GM18505 (cell line): ENCODE results near the gene RETREG2.
A peak's percentile ranks its signal among the peaks of the same experiment; 100 is the strongest.

Experiments
- ATAC-seq: cut with Tn5 transposase; IDR thresholded peaks from one replicate; pipeline ENCODE4 v1.9.1; 2021; ENCODE audit not compliant: unreplicated experiment
- POLR2A ChIP-seq: IDR thresholded peaks from 4 replicates; pipeline ENCODE4 v1.6.1; 2011; ENCODE audit warnings: borderline replicate concordance; ENCODE audit not compliant: insufficient read depth, insufficient read length; ENCODE audit errors: extremely low read depth

RETREG2 gene

DNA sequence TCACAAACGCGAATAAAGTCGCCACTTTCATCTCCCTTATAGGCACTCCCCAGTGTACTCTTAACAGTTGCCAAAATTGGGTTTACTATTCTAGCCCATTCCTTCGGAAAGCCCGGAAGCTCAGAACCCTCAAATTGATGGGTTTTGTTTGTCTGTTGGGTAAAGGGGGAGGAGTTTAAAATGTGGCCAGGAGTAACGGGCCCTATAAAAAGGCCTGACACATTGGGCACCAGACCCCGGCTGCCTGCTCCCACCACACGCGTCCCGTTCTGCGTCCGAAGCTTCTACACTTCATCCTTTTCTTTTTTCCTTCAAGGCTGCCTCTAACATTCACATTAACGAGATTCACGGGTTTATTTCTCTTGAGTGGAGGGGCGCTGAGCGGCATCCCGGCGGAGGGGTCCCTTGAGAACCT, 18.3 kb upstream of the RETREG2 start:
- no peak for ATAC-seq

DNA sequence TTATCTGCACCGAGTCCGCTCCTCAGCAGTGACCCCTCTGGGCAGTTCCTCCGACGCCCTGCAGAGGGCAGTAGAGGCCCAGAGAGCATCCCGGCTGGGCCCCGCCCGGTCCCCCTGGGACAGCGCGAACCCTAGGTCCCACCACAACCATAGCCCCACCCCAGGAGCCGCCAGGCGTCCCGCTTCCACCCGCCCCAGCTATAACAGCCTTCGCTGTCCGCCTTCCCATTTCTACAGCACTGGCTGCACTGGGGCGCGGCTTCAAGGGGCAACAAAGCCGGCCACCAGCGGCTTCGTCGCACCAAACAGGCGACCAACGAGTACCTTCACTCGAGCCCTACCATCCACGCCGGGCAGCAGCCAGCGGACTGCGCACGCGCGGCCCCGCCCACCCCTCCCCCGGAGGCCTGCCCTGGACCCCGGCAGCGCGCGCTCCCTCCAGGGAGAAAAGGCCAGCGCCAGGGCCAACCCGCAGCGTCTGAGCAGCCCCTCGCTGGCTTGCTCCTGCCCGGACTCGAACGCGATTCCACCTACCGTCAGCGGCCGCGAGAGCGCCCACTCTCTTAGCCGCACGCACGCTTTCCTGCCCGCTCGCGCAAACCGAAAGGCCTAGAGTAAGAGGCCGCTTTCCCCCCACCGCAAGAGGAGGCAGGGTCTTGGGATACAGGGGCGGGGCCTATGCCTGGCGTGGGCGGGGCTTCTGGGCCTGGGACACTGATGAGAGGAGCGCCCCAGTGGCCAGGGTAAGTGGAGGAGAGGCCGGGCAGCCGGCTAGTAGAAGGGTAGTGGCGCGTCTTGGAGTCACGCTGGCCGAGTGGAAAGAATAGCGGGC, 17.7 kb upstream of the RETREG2 start, which contains the start of gene NHEJ1:
NHEJ1 (minus strand) TSS at position 630 of the 832 bp plus-strand sequence. CDS start 2,453 bp downstream, outside the sequence.
- TF ChIP-seq POLR2A, result peak; percentile 84
- peak; percentile 85 for ATAC-seq

More for the DNA sequence above, 18.3 kb upstream of the RETREG2 start:
- TF ChIP-seq POLR2A, result no peak

DNA sequence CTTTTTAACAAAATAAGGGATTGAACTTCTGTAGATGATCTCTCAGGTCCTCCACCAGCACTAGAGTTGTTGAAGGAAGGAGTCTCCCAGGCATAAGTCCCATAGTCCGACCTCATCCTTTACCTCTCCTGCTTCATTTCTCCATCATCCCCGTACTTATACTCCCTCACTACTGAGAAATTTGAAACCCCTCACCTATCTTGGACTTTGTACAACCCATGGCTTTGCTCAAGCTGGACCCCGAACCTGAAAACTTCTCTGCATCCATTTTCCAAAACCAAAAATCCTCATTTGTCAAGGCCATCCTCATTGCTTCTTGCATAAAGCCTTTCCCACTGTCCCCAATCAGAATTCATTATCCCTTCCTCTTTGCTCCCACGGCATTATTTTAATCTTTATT, 17.0 kb upstream of the RETREG2 start:
- no peak for TF ChIP-seq POLR2A
- no peak for ATAC-seq

DNA sequence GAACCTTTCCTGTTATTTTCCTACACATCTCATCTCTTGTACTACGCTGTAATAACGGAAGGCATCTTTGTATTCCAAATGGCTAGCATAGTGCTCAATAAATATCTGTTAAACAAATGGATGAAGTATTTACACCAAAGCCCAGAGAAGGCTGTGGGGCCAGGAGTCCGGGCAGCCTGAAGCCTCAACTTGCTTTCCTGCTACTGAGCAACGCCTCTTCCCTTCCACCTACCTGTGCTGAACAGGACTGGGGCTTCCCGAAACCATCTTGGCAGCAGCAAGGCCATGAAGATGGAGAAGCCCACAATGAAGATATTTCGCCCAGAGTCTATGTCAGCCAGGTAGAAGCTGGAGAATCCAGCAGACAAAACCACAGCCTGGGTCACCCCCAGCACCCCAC, 14.9 kb upstream of the RETREG2 start:
- no peak for TF ChIP-seq POLR2A
- ATAC-seq, result no peak

DNA sequence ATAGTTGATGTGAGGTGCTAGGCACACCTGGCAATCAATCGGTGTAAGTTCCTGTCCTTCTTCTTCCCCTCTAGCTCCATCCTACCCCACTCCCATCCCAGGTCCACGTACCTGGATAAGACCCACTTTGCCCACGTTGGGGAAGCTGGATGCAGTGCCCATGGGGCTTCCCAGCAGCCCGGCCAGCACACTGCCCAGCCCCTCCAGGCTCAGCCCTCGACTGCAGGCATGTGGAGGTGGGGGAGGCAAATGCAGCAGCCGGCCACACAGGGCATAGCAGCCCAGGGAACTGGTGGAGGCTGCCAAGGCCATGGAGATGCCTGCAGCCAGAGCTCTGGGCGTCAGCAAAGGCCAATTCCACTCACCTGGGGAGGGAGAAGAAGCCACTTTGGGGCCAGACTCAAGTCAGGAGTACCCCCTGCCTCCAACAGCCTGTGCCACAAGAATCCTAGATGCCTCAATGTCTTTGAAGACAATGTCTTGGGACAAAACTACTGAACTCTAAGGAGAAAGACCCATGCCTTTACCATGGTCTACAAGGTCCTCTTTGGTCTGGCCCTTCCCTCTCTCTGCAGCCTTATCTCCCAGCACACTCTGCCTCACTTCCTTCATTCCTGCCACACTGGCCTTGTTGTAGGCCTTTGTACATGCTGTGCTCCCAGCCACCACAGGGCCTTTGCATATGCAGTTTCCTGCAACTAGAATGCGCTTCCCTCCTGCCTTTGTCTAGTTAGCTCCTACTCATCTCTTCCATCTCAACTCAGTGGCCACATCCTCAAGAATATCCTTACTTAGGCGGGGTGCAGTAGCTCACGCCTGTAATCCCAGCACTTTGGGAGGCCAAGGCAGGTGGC, 12.8 kb upstream of the RETREG2 start:
- no peak for TF ChIP-seq POLR2A
- ATAC-seq, result no peak

DNA sequence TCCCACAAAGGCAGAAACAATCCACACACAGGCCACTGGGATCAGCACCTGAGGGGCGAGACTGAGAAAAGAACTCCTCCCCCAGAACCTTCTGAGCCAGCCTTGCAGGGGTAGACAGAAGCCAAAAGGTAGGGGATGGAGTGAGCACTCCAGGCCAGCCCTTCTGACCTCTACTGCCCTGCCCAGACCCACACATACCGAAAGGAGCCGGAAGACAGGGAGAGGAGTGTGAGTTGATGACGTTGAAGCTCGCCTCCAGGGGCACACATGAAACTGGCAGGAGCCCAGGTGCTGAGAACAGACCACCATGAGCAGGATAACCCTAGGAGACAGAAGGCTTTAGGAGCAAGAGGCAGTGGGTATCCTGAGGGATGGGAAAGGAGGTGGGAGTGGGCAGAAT, 10.1 kb upstream of the RETREG2 start:
- no peak for TF ChIP-seq POLR2A
- no peak for ATAC-seq

DNA sequence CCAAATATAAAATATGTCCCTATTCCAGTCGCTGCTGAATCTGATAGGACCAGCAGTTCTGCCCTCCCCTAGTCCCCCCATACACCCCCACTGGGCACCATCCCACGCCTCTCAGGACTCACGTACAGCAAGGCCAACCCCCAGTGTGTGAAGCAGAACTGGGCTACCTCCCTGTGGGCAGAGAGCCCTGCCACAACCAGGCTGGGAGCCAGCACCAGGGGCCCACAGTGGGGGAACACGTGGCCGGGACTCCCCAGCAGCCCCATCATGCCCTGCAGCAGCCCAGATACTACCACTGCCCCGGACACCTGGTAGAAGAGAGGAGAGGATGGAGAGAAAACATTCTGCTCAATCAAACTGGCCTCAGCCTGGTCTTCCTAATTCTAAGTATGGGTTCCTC, 9.5 kb upstream of the RETREG2 start:
- no peak for ATAC-seq
- no peak for TF ChIP-seq POLR2A

DNA sequence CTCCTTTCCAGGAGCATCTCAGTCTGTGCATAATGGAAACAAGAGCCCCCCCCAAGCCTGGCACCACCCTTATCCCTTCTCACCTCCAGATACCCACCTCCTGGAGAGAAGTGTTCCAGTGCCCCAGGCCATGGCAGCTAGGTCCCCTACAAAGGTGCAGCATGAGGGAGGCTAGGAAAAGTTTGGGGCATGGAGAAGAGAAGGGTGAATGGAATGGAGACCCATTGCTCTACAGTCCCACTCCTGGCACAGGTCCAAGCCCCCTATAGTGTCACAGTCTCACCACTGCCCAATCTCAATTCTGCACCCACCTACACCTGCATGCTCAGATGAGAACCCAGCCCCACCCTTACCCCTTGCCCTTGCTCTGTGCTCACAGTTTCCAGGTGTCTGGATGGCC, 9.1 kb upstream of the RETREG2 start:
- no peak for TF ChIP-seq POLR2A
- ATAC-seq, result no peak

DNA sequence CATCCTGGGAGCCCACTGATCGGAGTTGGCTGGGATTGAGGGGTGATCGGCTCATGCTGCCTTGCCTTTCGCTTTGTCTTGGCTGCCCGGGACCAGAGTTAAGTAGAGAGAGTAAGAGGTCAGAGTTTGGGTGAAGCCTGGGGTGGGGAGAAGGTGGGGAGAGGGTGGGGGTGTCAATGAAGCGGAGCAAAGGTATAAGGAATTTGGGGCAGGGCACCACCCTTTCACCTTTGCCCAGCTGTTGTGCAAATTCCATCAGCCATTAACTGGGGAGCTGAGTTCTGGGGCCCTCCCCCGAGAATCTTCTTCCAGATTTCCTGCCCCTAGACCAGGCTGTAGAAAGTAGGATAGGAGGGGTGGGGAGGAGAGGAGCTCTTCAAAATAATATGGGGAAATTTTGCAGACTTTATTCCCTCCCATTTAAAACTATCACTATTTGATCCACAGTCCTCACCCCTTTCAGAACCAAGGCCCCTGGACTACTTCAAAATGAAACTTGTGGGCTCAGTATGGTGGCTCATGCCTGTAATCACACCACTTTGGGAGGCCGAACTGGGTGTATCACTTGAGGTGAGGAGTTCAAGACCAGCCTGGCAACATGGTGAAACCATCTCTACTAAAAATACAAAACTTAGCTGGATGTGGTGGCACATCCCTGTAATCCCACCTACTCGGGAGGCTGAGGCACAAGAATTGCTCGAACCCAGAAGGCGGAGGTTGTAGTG, 8.0 kb upstream of the RETREG2 start, which contains the start of gene SLC23A3:
SLC23A3 (minus strand) TSS at position 100 of the 725 bp plus-strand sequence; CDS start at position 55, 45 bp downstream.
- TF ChIP-seq POLR2A, result no peak
- ATAC-seq, result no peak

DNA sequence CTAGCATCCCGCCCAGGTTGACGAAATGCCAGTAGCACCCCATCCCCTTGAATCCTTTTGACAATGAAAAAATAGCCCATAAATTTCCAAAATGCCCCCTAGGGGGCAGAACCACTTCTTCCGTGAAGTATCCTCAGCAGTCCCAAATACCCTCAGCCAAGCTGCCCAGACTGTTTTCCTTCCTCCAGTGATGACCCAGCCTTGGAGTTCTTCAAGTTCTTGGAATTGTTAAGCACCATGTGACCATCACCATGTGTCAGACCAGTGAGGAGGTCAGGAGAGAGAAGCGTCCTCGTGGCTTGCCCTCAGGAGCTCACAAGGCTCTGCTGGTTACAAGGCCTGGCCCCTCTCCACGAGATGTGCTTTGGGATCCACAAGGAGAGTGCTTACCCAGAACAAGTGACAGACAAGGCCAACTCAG, 6.8 kb upstream of the RETREG2 start:
- TF ChIP-seq POLR2A, result no peak
- no peak for ATAC-seq

DNA sequence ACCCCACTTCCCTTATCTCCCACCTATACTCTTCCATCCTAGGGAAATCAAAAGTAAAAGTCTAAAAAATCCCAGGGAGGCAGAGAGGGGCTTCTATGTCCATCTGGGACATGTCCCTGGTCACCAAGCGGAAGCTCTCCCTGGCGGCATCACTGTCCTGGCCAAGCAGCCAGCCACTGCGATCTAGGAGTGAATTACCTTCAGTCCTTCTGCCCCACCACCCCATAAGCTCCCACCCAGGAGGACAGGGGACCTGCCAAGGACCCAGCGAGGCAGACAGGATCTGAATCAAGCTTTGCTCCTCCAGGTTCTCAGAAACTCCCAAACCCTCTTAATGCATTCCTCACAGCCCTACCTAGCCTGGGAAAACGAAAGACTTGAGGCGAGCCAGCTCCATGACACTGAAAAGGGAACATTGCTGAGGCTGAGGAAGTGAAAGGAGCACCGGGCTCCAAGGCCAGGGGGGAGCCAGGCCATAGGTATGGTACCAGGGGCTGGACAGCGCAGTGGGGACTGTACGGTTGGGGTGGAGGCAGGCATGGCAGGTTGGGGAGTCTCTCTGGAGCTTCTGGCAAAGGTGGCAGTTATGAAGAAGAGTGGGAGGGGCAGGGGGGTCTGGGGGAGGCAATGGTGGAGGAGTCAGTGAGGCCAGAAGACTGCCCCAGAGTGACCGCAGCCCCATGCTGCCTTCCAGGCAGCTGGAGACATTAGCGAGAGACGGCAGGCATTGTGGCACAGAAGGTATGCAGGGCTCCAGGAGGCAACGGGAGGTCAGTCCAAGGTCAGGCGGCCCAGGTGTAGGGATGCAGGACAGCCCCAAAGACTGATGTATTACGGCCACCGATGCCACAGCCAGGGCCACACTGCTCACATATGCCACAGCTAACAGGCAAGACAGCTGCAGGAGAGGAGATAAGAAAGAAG, 5.6 kb upstream of the RETREG2 start:
- no peak for ATAC-seq

DNA sequence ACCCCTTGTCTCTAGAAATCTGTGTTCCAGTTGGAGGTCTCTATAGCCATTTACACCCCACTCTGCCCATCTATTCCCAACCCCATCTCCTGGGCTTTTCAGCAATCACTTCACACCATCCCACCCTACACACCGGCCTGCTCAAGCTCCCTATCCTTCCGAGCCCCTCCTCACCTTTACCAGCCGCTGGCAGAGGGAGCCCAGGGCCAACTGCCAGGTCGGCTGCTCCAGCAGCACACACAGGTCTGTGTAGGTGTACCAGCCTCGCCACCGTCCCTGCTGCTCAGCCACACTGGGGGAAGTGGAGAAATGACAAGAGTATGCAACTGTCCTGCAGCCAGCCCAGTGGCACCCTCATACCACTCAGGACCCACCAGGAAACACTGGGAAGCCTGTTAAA, 4.9 kb upstream of the RETREG2 start:
- no peak for ATAC-seq

More for the DNA sequence above, 5.6 kb upstream of the RETREG2 start:
- TF ChIP-seq POLR2A, result no peak

DNA sequence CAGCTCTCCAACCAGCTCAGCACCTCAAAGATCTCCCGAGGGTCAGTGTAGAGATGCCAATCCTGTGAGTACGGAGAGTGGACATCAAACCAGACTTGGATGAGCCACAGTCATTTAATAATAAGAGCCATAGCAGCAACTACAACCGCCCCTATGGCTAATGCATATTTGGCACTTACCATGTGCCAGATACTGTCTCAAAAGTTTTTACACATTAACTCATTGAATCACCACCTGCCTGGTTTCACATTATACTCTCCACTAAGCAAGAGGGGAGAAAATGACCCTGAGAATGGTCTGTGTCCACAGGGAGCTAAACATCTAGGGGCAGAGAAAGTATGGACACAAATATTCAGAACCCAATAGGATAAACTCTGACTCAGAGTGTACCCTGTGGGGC, 3.9 kb upstream of the RETREG2 start:
- no peak for TF ChIP-seq POLR2A
- no peak for ATAC-seq

More for the DNA sequence above, 4.9 kb upstream of the RETREG2 start:
- TF ChIP-seq POLR2A, result no peak

DNA sequence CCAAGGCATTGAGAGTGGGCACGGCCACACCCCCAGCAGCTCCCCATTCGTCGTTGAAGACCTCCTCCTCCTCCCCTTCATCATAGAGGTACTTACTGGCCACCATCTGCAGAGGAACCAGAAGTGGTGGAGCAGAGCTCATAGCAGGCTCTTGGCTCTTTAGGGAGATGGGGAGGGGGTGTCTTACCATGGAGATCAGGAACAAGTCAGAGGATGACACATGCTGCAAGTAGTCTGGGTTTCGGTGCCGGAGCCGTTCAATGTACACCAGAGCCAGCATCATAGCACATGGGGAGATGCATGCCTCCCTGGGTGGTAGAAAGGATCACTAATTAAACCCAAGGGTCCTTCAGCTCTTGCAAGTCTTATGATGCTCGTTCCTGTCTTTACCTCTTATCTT, 3.3 kb upstream of the RETREG2 start:
- no peak for TF ChIP-seq POLR2A

More for the DNA sequence above, 3.3 kb upstream of the RETREG2 start:
- no peak for ATAC-seq
